BE2C (cell line): ENCODE data around the gene HS3ST5.

Source experiments
- DNase-seq: peaks from one replicate; pipeline ENCODE4 v3.0.0-alpha.2; 2020
- H3K27me3 ChIP-seq: fragments of 250-450 bp; sonication (Bioruptor Pico); 2 replicates; pipeline ENCODE4 v1.5.1; 2020; ENCODE audit warnings: mild to moderate bottlenecking
- H3K36me3 ChIP-seq: fragments of 250-450 bp; sonication (Bioruptor Pico); 2 replicates; pipeline ENCODE4 v1.5.1; 2020; ENCODE audit warnings: mild to moderate bottlenecking
- H3K4me1 ChIP-seq: fragments of 250-450 bp; sonication (Bioruptor Pico); 2 replicates; pipeline ENCODE4 v1.5.1; 2020
- H3K4me3 ChIP-seq: 2 replicates; pipeline ENCODE4 v1.5.1; 2011; ENCODE audit warnings: low read depth, low read length
- H3K9me3 ChIP-seq: fragments of 250-450 bp; sonication (Bioruptor Pico); 2 replicates; pipeline ENCODE4 v1.5.1; 2020
- CTCF ChIP-seq: IDR thresholded peaks from 2 replicates; pipeline ENCODE4 v1.5.1; 2012; ENCODE audit warnings: mild to moderate bottlenecking, low read depth, low read length

Gene HS3ST5

DNA sequence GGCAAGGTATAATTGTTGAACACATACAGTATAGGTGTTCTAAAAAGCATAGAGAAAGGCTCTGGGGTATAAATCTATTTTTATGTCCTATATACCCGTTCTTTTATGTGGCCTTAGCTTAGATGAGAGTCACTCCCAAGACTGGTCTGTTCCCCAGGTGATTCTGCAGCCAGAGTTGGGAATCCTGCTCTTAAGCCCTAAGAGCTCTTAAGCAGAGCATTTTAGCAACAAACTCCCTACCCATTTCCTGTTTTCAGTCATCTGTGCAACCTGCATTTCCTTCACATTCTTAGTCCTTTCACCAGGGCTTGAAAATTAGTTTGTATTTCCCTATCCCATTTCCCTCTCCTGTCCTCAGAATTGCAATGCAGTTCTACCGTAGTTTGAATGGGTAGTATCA, 166.1 kb downstream of the HS3ST5 start:
- no peak for DNase-seq
- no peaks in the 10 kb centered on the region for H3K9me3 ChIP-seq
- H3K27me3 ChIP-seq, result no peaks in the 10 kb centered on the region
- H3K4me3 ChIP-seq, result no peak overlapping the region
- H3K36me3 ChIP-seq, result peaks cover 4% of the 10 kb centered on the region; the same call in 1 of the 2 replicates
- peaks cover 5% of the 10 kb centered on the region for H3K4me1 ChIP-seq
- no peak for TF ChIP-seq CTCF

DNA sequence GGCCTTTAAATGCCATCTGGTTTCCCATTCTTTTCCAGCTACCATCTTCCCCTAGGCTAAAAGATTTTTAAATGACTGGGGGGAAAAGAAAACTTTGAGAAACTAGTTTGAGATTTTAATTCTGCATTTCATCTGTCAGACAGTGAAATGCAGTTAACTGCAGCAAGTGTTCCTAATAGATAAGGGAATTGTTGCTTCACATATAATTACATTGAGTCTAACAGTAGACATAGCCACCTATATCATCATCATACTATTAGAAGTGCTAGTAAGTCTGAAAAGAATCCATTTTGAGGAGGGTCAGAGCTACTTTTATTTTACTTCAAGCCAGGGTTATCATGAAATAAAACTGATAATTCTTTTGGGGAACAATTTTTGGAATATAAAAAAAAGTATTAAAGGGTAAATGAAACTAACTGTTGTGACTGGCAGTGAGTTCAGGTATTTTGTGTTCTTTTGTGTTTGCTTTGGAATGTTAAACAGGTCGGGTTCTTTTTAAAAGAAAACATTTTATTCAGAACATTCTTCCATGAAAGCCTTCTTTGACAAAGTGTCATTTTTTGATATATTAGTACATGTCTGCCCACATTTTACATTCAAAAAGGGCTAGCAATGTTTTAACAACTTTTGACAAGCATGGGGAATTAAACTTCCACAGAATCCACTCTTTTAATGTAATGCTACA, 170.1 kb downstream of the HS3ST5 start:
- Histone ChIP-seq H3K27me3 (no peaks in the 10 kb centered on the region), H3K36me3 (no peaks in the 10 kb centered on the region), H3K4me1 (peaks cover 11% of the 10 kb centered on the region), H3K4me3 (no peak overlapping the region), H3K9me3 (no peaks in the 10 kb centered on the region)
- DNase-seq, result no peak
- no peak for TF ChIP-seq CTCF

GRCh38 chr6:114171473-114171872, 171.3 kb downstream of the HS3ST5 start:
- peaks cover 11% of the 10 kb centered on the region for H3K4me1 ChIP-seq
- H3K9me3 ChIP-seq, result no peaks in the 10 kb centered on the region
- TF ChIP-seq CTCF, result no peak
- H3K4me3 ChIP-seq, result no peak overlapping the region
- H3K27me3 ChIP-seq, result no peaks in the 10 kb centered on the region
- peaks cover 6% of the 10 kb centered on the region for H3K36me3 ChIP-seq
- no peak for DNase-seq

DNA sequence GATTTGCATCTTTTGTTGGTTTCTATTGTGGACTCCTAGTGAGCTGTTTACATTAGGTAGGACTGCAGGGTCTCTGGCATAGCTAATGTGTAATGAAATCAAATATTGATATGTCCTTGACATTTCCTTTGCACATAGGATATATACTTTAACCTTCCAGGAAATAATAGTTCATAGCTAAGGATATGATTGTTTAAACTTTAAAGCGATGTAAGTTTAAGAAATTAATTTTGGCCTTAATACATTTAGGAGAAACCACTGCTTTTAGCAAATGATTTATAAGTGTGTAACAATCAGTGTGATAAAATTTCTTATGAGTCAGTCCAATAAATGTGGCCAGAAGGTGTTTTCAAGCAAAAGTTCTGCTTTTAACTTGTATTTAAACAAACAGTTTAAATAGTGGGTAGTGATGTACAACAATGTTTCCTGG, 171.8 kb downstream of the HS3ST5 start:
- Histone ChIP-seq H3K4me3 (no peak overlapping the region), H3K4me1 (peaks cover 11% of the 10 kb centered on the region), H3K9me3 (no peaks in the 10 kb centered on the region), H3K27me3 (no peaks in the 10 kb centered on the region), H3K36me3 (peaks cover 6% of the 10 kb centered on the region)
- TF ChIP-seq CTCF, result no peak
- DNase-seq, result no peak

GRCh38 chr6:114170372-114170771, 172.5 kb downstream of the HS3ST5 start:
- no peak for TF ChIP-seq CTCF
- no peak overlapping the region for H3K4me3 ChIP-seq
- peaks cover 6% of the 10 kb centered on the region for H3K36me3 ChIP-seq
- no peak for DNase-seq
- no peaks in the 10 kb centered on the region for H3K9me3 ChIP-seq
- H3K4me1 ChIP-seq, result peaks cover 11% of the 10 kb centered on the region
- no peaks in the 10 kb centered on the region for H3K27me3 ChIP-seq

DNA sequence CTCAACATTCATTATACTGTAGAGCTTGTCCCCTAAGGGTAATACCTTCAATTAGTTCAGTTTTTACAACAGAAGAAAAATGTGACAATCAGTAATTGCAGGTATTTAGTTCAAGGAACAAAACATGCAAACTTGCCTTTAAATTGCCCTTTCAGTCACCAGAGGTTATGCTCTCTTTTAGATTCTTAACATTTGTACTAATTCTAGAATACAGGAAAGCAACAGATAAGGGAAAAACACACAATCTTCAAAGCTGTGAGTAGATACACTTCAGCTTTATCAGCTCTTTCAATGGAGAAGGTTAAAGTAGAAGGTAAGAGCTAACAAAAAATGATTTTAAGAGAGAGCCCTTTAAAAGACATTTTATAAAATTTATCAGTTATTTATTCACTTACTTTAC, 173.1 kb downstream of the HS3ST5 start:
- no peak for TF ChIP-seq CTCF
- Histone ChIP-seq H3K4me3 (no peak overlapping the region), H3K27me3 (no peaks in the 10 kb centered on the region), H3K9me3 (no peaks in the 10 kb centered on the region), H3K36me3 (peaks cover 6% of the 10 kb centered on the region), H3K4me1 (peaks cover 11% of the 10 kb centered on the region)
- no peak for DNase-seq
